HL-60 (cell line): ENCODE results near the gene SLC16A6.
"Not testable (repeated sequence)": the region's sequence is repeated elsewhere in the genome, so short reads cannot be mapped to it uniquely, and the experiment has no call there.

Experiments
- DNase-seq, 2 experiments: peaks; one replicate each; pipeline ENCODE4 v3.0.0-alpha.2; 2010 to 2020; ENCODE audit warnings: low read depth in 1 of 2, low spot score in 1 of 2
- H3K27ac ChIP-seq: fragments of 250-450 bp; sonication (Bioruptor Pico); replicated peaks from 2 replicates; pipeline ENCODE4 v1.5.1; 2020; ENCODE audit warnings: mild to moderate bottlenecking, moderate library complexity
- H3K27me3 ChIP-seq: fragments of 250-450 bp; sonication (Bioruptor Pico); 2 replicates; pipeline ENCODE4 v1.5.1; 2021; ENCODE audit warnings: mild to moderate bottlenecking, moderate library complexity; ENCODE audit not compliant: insufficient read depth, poor library complexity, severe bottlenecking
- H3K4me3 ChIP-seq: replicated peaks from 2 replicates; pipeline ENCODE4 v1.5.1; 2011; ENCODE audit warnings: mild to moderate bottlenecking, control low read depth, low read length; ENCODE audit not compliant: insufficient read depth
- CTCF ChIP-seq: IDR thresholded peaks from one replicate; pipeline ENCODE4 v1.5.1; 2011; ENCODE audit warnings: low read length, control low read depth, inconsistent platforms; ENCODE audit not compliant: insufficient read depth
- GABPA ChIP-seq: IDR thresholded peaks from 2 replicates; pipeline ENCODE4 v1.6.1; 2012; ENCODE audit warnings: low read depth
- POLR2AphosphoS5 ChIP-seq: IDR thresholded peaks from 2 replicates; pipeline ENCODE4 v1.6.1; 2012; ENCODE audit warnings: low read depth
- REST ChIP-seq: IDR thresholded peaks from 2 replicates; pipeline ENCODE4 v1.6.1; 2012; ENCODE audit warnings: low read depth; ENCODE audit not compliant: insufficient replicate concordance
- SPI1 ChIP-seq: IDR thresholded peaks from 2 replicates; pipeline ENCODE4 v1.6.1; 2012; ENCODE audit warnings: low read depth, mild to moderate bottlenecking, borderline replicate concordance

Gene SLC16A6

GRCh38 chr17:68288804-68289203 is 2.1 kb downstream of the SLC16A6 start:
- no peak for TF ChIP-seq POLR2AphosphoS5
- TF ChIP-seq CTCF, result no peak
- TF ChIP-seq GABPA, result no peak
- H3K27ac ChIP-seq, result peak overlapping the region; percentile 27
- H3K4me3 ChIP-seq, result no peak overlapping the region
- no peaks in the 10 kb centered on the region for H3K27me3 ChIP-seq
- peak; percentile 59 to 76 for DNase-seq

DNA sequence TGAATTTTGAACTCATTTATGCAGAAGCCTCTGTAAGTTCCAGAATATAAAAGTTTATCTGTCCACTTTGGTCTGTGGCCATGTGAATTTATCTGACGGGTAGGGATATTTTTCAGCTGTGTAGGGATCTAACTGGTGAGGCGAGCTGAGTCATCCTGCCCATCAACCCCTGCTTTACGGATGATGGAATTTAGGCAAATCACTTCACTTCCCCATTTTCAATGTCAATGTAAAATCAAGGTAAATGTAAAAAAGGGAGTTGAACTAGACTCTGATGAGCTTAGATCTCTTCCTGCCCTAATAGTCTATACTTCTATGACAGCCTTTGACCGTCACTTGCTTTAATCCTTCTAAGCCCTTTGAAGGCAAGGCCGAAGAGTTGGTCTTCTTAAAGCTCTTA is 2.6 kb downstream of the SLC16A6 start:
- Histone ChIP-seq H3K27me3 (no peaks in the 10 kb centered on the region), H3K4me3 (no peak overlapping the region), H3K27ac (peak overlapping the region; percentile 27)
- peak; percentile 65 to 66 for DNase-seq
- TF ChIP-seq SPI1 (peak; percentile 97), POLR2AphosphoS5 (peak; percentile 29), REST (no peak)

DNA sequence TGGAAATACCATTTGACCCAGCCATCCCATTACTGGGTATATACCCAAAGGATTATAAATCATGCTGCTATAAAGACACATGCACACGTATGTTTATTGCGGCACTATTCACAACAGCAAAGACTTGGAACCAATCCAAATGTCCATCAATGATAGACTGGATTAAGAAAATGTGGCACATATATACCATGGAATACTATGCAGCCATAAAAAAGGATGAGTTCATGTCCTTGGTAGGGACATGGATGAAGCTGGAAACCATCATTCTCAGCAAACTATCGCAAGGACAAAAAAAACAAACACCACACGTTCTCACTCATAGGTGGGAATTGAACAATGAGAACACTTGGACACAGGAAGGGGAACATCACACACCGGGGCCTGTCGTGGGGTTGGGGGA is 9.0 kb downstream of the SLC16A6 start:
- not testable (repeated sequence) for DNase-seq, H3K27ac ChIP-seq, H3K4me3 ChIP-seq, H3K27me3 ChIP-seq

DNA sequence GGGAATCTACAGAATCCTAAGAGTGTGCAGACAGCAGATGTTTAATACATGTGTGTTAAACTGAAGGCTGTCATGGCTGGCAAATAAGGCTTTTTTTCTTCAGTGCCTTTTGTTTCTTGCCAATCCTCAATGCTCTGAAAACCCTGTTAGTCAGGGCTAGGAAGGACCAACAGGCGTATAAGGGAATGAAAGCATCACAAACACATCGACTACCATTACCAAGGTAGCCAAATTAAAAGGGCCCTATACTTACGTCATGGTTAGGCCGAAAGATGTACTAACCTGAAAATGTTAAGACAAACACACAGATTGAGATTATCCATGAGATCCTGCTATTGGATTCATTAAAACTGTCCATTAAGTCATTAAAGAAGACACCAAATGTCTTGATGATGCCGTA is 13.1 kb downstream of the SLC16A6 start:
- TF ChIP-seq GABPA (no peak), REST (no peak), SPI1 (no peak), CTCF (no peak), POLR2AphosphoS5 (no peak)
- DNase-seq, result no peak
- Histone ChIP-seq H3K27me3 (no peaks in the 10 kb centered on the region), H3K4me3 (no peak overlapping the region), H3K27ac (no peak overlapping the region)

DNA sequence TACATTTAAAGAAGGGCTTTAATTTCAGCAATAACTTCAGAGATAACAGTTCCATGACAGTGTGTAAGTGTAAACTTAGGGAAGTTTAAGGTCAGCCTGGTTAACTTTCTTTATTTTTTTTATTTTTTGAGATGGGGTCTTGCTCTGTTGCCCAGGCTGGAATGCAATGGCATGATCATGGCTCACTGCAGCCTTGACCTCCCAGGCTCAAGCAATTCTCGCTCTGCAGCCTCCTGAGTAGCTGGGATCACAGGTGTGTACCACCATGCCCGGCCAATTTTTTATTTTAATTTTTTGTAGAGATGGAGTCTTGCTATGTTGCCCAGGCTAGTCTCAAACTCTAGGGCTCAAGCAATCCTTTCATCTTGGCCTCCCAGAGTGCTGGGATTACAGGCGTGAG is 14.6 kb downstream of the SLC16A6 start:
- not testable (repeated sequence) for DNase-seq, H3K27ac ChIP-seq, H3K4me3 ChIP-seq, H3K27me3 ChIP-seq

DNA sequence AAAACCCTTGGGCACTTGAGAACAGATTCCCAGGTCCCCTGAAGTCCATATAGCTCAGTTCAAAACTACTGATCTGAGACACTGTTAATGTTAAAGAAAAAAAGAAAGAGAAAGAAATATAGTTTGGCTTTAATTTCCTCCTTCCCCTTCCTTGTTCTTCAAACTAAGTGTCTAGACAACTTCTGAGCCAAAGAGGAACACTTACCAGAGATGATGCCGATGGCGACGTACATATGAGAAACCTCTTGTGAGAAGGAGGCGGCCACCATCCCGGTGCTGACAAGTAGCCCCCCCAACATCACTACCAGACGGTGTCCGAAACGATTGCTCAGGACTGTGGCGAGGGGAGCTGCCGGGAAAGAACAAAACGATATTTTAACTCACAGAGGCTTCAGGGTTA is 17.2 kb downstream of the SLC16A6 start:
- H3K27ac ChIP-seq, result no peak overlapping the region
- no peaks in the 10 kb centered on the region for H3K27me3 ChIP-seq
- no peak for DNase-seq
- no peak overlapping the region for H3K4me3 ChIP-seq
- TF ChIP-seq GABPA, result no peak
- TF ChIP-seq REST, result no peak
- TF ChIP-seq SPI1, result no peak; the same call in 1 of the 2 replicates
- no peak for TF ChIP-seq CTCF
- TF ChIP-seq POLR2AphosphoS5, result no peak

DNA sequence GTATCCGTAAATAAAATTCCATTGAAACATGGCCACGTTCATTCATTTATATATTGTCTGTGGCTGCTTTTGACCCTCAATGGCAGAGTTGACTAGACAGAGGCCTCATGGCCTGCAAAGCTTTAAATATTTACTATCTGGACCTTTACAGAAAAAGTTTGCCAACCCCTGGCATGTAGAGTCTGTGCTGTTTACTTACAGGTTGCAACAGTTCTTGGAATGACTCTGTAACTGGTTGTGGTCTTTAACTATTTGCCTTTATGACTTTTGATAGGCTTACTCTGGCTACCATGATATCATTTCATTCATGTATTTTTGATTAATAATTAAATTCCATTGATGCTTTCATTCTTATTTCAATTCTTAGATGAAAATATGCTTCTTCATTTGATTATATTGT is 25.1 kb downstream of the SLC16A6 start:
- not testable (repeated sequence) for H3K4me3 ChIP-seq, H3K27me3 ChIP-seq, DNase-seq, H3K27ac ChIP-seq
